Parathyroid adenoma (tissue), 2 donors: ENCODE results near the gene APBB2.

Experiments
- H2AFZ ChIP-seq: fragments of 300-600 bp; sonication (generic); one replicate; pipeline ENCODE4 v1.7.0; 2017; ENCODE audit warnings: antibody characterized with exemption, mild to moderate bottlenecking
- H3K27ac ChIP-seq: fragments of 300-600 bp; sonication (generic); one replicate; pipeline ENCODE4 v1.7.0; 2017
- H3K27me3 ChIP-seq: fragments of 300-600 bp; sonication (generic); one replicate; pipeline ENCODE4 v1.7.0; 2017; ENCODE audit warnings: low read length; ENCODE audit not compliant: control insufficient read depth, insufficient read depth
- H3K36me3 ChIP-seq: fragments of 300-600 bp; sonication (generic); one replicate; pipeline ENCODE4 v1.7.0; 2017; ENCODE audit warnings: low read length; ENCODE audit not compliant: control insufficient read depth, insufficient read depth
- H3K4me1 ChIP-seq: fragments of 300-600 bp; sonication (generic); one replicate; pipeline ENCODE4 v1.7.0; 2017; ENCODE audit warnings: control low read depth
- H3K4me2 ChIP-seq: fragments of 300-600 bp; sonication (generic); one replicate; pipeline ENCODE4 v1.7.0; 2017; ENCODE audit warnings: low read length
- H3K4me3 ChIP-seq: fragments of 300-600 bp; sonication (generic); one replicate; pipeline ENCODE4 v1.7.0; 2017; ENCODE audit warnings: low read depth, low read length
- H3K79me2 ChIP-seq: fragments of 300-600 bp; sonication (generic); one replicate; pipeline ENCODE4 v1.7.0; 2017; ENCODE audit warnings: control low read depth
- H3K9ac ChIP-seq: fragments of 300-600 bp; sonication (generic); one replicate; pipeline ENCODE4 v1.7.0; 2017; ENCODE audit warnings: mild to moderate bottlenecking
- H3K9me3 ChIP-seq: fragments of 300-600 bp; sonication (generic); one replicate; pipeline ENCODE4 v1.7.0; 2017; ENCODE audit warnings: low read length; ENCODE audit not compliant: control insufficient read depth
- TF ChIP-seq, protein P1 (sequence below): fragments of 300-600 bp; sonication (generic); IDR thresholded peaks from one replicate; pipeline ENCODE4 v1.7.0; 2017; ENCODE audit warnings: antibody characterized with exemption, mild to moderate bottlenecking
- donor health status: primary hyperparathyroidism.

APBB2 gene

GRCh38 chr4:41102414-41103092, 111.8 kb downstream of the APBB2 start:
- TF ChIP-seq, protein P1, sequence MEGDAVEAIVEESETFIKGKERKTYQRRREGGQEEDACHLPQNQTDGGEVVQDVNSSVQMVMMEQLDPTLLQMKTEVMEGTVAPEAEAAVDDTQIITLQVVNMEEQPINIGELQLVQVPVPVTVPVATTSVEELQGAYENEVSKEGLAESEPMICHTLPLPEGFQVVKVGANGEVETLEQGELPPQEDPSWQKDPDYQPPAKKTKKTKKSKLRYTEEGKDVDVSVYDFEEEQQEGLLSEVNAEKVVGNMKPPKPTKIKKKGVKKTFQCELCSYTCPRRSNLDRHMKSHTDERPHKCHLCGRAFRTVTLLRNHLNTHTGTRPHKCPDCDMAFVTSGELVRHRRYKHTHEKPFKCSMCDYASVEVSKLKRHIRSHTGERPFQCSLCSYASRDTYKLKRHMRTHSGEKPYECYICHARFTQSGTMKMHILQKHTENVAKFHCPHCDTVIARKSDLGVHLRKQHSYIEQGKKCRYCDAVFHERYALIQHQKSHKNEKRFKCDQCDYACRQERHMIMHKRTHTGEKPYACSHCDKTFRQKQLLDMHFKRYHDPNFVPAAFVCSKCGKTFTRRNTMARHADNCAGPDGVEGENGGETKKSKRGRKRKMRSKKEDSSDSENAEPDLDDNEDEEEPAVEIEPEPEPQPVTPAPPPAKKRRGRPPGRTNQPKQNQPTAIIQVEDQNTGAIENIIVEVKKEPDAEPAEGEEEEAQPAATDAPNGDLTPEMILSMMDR, result no peak
- Histone ChIP-seq H3K4me2 (no peak overlapping the region), H3K79me2 (no peaks in the 10 kb centered on the region), H3K4me1 (peaks cover 5% of the 10 kb centered on the region), H3K9me3 (no peaks in the 10 kb centered on the region), H3K9ac (no peak overlapping the region), H2AFZ (no peak overlapping the region), H3K4me3 (no peak overlapping the region), H3K27me3 (no peaks in the 10 kb centered on the region), H3K36me3 (no peaks in the 10 kb centered on the region), H3K27ac (no peak overlapping the region)

DNA sequence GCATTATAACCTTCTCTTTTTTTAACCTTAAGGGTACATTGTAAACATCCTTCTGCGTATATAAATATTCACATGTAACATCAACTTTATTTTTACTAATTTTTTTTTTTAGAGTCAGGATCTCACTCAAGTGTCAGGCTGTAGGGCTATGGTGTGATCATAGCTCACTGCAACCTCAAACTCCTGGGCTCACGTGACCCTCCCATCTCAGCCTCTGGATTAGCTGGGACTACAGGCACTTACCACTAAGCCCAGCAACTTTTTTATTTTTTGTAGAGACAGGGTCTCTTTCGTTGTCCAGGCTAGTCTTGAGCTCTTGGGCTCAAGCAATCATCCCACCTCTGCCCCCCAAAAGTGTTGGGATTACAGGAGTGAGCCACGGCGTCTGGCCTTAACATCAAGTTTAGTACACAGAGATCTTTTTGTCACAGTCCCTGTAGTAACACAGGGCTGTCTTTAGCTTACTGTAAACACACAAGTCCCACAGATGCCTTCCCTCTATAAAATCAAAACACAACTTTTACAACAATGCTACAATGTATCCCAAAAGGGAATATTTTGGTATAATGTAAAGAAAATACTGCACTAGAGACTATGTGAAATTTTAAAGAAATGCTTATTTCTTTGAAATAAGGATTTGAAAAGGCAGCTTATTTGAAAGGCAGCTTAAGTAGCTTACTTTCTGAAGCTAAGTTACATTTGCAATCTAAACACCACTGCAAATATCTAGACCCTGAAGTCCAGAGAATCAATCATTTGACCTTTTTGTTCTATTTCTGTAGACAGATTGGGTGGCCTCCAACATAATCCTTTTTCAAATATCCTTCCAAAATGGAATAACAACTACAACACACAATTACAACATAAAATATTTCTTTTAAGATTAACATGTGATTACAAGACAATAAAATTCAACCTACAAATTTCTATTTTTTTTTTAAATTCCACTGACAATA, 116.0 kb downstream of the APBB2 start:
- Histone ChIP-seq H3K9me3 (no peaks in the 10 kb centered on the region), H3K4me2 (no peak overlapping the region), H3K79me2 (no peaks in the 10 kb centered on the region), H3K27me3 (no peaks in the 10 kb centered on the region), H3K4me1 (peaks cover 5% of the 10 kb centered on the region), H3K4me3 (no peak overlapping the region), H2AFZ (no peak overlapping the region), H3K36me3 (no peaks in the 10 kb centered on the region), H3K9ac (no peak overlapping the region), H3K27ac (no peak overlapping the region)
- TF ChIP-seq, protein P1, result no peak

GRCh38 chr4:41095973-41096372, 118.4 kb downstream of the APBB2 start:
- no peaks in the 10 kb centered on the region for H3K4me1 ChIP-seq
- H3K27ac ChIP-seq, result no peak overlapping the region

DNA sequence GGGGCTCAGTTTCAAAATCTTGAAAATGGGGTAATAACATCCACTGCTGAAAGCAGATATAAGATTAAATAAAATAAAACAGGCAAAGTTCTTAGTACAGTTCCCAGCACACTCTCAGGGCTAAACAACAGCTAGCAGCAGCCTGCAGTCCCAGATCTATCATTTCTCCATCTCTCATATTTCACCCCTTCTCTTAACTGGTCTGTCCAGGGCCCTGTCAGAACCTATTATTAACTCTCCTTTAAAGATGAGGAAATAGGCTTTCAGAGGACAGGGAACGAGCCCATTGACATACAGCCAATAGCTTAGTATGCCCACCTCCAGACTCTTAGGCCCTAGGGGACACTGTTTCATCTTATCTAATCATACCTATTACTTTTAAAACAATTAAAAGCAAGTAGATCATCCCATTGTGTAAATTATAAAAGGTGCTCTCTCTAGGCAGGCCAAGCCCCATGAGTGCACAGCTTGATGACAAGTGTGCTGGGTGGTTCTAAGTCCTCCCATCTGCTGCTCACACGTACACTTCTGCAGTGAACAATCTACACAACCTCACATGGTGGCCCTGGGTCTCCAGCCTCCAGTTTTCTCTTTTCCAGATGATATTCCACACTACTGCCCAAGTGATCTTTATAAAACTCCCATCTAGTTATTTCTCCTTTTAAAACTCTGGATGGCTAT, 119.0 kb downstream of the APBB2 start:
- no peaks in the 10 kb centered on the region for H3K4me1 ChIP-seq
- no peaks in the 10 kb centered on the region for H3K9me3 ChIP-seq
- no peaks in the 10 kb centered on the region for H3K27me3 ChIP-seq
- no peaks in the 10 kb centered on the region for H3K79me2 ChIP-seq
- H3K9ac ChIP-seq, result no peak overlapping the region
- TF ChIP-seq, protein P1, result no peak
- H3K27ac ChIP-seq, result no peak overlapping the region
- no peaks in the 10 kb centered on the region for H3K36me3 ChIP-seq
- H2AFZ ChIP-seq, result no peak overlapping the region
- no peak overlapping the region for H3K4me2 ChIP-seq
- H3K4me3 ChIP-seq, result no peak overlapping the region

More at GRCh38 chr4:41095973-41096372, 118.4 kb downstream of the APBB2 start:
- Histone ChIP-seq H3K36me3 (no peaks in the 10 kb centered on the region), H3K9ac (no peak overlapping the region), H2AFZ (no peak overlapping the region), H3K27me3 (no peaks in the 10 kb centered on the region), H3K4me3 (no peak overlapping the region), H3K4me2 (no peak overlapping the region), H3K9me3 (no peaks in the 10 kb centered on the region), H3K79me2 (no peaks in the 10 kb centered on the region)
- TF ChIP-seq, protein P1, result no peak
